NCI-H69 (cell line): ENCODE data around the gene IL36B.

ENCODE experiments used
- DNase-seq: peaks from one replicate; lab custom pipeline; 2025; lab: John Stamatoyannopoulos, UW

The IL36B gene

DNA sequence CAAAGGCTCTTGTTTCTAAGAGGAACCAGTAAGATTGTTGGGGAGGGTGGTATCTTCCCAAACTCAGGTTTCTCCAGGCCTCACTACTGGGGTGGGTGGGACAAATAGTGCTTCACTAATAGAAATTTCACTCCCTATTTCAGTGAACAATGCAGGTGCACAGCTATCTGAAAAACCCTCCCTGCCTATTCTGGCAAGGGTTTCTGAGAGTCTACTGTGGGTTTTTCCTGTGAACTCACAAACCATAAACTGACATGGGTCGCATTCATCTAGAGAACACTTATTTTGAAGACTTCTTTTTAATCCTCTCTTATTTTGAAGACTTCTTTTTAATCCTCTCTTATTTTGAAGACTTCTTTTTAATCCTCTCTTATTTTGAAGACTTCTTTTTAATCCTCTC is 43.0 kb downstream of the IL36B start:
- no peak for DNase-seq

GRCh38 chr2:113007250-113007649 is 45.4 kb downstream of the IL36B start:
- DNase-seq = no peak

DNA sequence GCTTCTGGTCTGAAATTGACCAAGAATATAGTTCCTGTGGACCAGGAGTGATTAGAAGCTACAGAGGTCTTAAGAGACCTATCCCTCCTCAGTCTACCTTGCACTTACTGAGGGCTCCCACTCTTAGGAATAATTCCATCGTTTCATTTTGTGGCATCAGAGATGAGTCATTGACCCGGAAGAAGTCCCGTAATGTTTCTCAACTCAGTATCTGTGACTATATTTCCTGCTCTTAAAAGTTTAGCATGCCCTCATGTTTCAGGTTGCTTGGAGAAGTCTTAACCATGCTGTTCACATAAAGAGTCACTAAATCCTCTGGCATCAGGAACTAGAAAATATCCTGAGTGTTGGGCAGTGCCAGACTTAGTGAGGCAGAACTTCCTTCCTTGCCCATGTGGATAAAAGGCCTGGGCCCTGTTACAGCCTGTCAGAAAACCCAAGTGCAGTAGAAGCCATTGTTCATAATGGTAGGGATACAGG is 47.6 kb downstream of the IL36B start, which contains the start of gene IL36A:
Gene IL36A (plus strand): TSS at position 430 of the 480 bp plus-strand sequence. CDS start 413 bp downstream, outside the sequence.
- no peak for DNase-seq

DNA sequence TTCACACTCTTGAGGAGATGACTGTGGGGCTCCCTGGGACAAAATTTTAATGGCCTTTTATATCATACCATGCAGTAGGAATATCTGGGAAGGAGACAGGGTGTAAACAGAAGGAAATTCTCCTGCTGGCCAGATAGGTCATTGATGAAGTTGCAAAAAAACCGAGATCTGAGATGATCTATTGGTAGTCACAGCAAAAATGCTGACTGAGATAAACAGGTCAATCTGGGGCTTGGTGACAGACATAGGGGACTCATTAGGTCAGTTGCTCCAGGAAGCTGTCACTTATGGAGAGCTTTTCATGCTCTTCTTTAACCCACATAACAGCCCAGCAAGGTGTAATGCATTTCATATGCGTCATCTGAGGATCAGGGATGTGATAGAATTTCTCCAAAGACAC is 50.0 kb downstream of the IL36B start:
- DNase-seq = no peak

DNA sequence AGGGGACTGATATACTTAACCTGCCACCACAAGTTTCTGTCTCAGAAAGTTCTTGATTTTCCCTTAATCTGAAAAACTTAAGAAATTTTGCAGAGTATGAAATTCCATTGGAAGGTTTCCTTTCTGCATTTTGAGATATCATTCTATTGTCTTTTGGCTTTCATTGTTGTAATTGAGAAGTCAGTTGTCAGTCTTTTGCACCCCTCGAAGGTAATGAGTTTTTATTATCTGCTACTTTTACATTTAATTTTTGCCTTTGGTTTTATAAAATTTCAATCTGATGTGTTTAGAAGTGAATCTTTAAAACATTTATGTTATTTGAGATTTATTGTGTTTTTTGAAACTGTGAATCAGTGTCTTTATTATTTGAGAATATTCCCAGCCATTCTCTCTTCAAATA is 52.2 kb downstream of the IL36B start:
- no peak for DNase-seq

- DNase-seq = no peak
Observed at GRCh38 chr2:112997151-112997550, 55.5 kb downstream of the IL36B start.

- no peak for DNase-seq
Observed at GRCh38 chr2:112996635-112997034, 56.0 kb downstream of the IL36B start.

DNA sequence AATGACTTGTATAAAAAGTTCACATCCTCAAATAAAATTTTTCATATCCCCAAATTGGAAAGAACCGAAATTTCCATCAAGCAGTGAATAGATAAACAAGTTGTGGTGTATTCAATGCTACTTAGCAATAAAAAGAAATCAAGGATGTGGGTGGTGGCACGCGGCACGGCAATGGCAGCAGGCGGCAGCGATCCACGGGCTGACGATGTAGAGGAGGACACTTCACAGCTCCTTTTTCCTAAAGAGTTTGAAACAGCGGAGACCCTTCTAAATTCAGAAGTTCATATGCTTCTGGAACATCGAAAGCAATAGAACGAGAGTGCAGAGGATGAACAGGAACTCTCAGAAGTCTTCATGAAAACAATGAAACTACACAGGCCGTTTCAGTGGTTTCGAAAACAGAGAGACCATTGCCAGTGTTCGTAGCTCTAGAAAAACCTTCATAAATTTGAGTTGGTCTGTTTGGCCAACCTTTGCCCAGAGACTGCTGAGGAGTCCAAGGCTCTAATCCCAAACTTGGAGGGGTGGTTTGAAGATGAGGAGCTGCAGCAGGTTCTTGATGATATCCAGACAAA is 57.2 kb downstream of the IL36B start:
- no peak for DNase-seq

GRCh38 chr2:112994648-112995047 is 58.0 kb downstream of the IL36B start:
- DNase-seq = no peak

DNA sequence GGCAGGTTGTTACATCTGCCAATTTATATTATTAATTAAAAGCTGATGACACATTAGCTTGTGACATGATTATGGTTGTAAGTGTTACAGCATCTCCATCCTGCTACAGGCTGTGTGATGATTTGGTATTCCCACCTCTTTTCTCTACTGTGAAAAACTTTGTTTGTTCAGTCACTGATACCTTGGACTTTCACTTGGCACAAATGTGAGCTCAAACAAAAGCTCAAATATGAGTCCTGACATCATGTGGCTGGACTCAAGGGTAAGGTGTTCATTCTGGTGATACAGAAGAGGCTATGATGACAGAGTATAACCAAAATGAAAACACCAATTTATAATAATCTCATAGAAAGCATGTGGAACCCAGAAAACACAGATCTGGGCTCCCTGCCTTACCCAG is 58.8 kb downstream of the IL36B start:
- DNase-seq = no peak

GRCh38 chr2:112989611-112990010 is 63.1 kb downstream of the IL36B start:
- DNase-seq = no peak

- no peak for DNase-seq
Observed at GRCh38 chr2:112985090-112985489, 67.6 kb downstream of the IL36B start.

DNA sequence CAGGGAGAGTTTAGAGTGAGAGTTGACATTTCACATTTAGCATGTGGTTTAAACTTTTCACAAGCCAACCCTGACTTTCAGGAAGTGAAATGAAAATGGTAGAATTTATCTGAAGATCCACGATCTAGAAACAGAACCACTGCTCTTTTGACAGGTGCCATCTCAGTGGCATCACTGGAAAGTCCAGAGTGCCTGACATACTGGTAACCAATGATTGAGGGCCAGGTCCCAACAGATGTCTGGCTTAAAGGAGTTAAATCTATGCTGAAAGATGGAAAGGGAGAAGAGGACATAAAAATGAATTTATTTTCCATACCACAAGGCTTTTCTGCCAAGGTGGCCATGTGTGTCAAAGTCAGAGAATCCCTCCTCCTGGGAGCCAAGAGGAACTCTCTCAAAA is 72.1 kb downstream of the IL36B start:
- DNase-seq = no peak

- DNase-seq = no peak
Observed at GRCh38 chr2:112979731-112980130, 72.9 kb downstream of the IL36B start.

DNA sequence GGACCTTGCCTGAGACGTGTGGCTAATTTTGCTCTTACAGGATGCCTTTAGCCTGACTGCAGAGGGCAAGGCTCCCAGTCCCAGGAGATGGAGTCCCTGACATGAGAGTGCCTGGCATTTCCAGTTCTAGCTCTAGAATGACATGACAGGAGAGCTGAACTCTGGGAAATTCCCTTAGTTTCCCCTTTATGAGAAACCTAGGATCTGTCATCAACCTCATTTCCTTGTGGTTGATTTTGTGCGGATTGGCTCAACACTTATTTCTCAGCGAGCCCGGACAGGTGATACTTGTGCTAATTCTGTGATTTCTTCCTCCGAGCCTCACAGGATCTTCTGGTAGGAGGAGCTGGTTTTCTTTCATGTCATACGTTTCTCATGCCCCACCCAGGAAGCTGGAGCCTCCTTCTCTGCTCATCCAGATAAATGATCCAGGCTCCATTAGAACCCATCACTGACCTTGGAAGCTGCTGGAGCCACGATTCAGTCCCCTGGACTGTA is 75.1 kb downstream of the IL36B start, which contains the start of gene IL36G:
Gene IL36G (plus strand): TSS at position 448 of the 498 bp plus-strand sequence. CDS start 633 bp downstream, outside the sequence.
- no peak for DNase-seq
